ENCODE data around the gene GBP2. TPM values are rescaled to one million over a fixed set of nuclear protein-coding genes. Genes with fewer than 3 reads are reported as not detected.

Gene GBP2
- total RNA-seq, 1 experiment from 2014 or later, result 0.24 TPM

GRCh38 chr1:89089962-89090361 lies 36.0 kb downstream of the GBP2 start (continued):
- no peak for TF ChIP-seq GABPB1 (CRISPR knock-in tag; IDR thresholded peaks at IDR 0.05)
- TF ChIP-seq SMAD4 (CRISPR knock-in tag; IDR thresholded peaks at IDR 0.05), result no peak
- TF ChIP-seq ZNF532 (CRISPR knock-in tag; IDR thresholded peaks at IDR 0.05; ENCODE audit: borderline replicate concordance), result no peak
- no peak for TF ChIP-seq ZNF396 (CRISPR knock-in tag; IDR thresholded peaks at IDR 0.05; ENCODE audit: borderline replicate concordance)

GRCh38 chr1:89088572-89088971 lies 37.3 kb downstream of the GBP2 start:
- ChIA-PET CTCF (no interaction called here), POLR2A (no interaction called here)
- no peaks in the 10 kb centered on the region for H3K36me3 Mint-ChIP-seq
- no peak overlapping the region for H3K27ac Mint-ChIP-seq
- DNase-seq (ENCODE audit: low spot score), result no peak
- H3K4me1 Mint-ChIP-seq, result peaks cover 16% of the 10 kb centered on the region
- no peaks in the 10 kb centered on the region for H3K27me3 Mint-ChIP-seq (ENCODE audit: low read depth)
- H3K4me3 Mint-ChIP-seq, result no peak overlapping the region
- no peaks in the 10 kb centered on the region for H3K9me3 Mint-ChIP-seq
- no peak for ATAC-seq
- TF ChIP-seq ARID4B (CRISPR knock-in tag; IDR thresholded peaks at IDR 0.05; ENCODE audit: borderline replicate concordance) (no peak), RORB (CRISPR knock-in tag; IDR thresholded peaks at IDR 0.05) (no peak), FOXP1 (CRISPR knock-in tag; IDR thresholded peaks at IDR 0.05; ENCODE audit: borderline replicate concordance) (no peak), ZBTB21 (CRISPR knock-in tag; IDR thresholded peaks at IDR 0.05; ENCODE audit: borderline replicate concordance) (no peak), ZNF121 (CRISPR knock-in tag; IDR thresholded peaks at IDR 0.05) (no peak), IRF1 (CRISPR knock-in tag; IDR thresholded peaks at IDR 0.05) (no peak), E2F4 (CRISPR knock-in tag; IDR thresholded peaks at IDR 0.05; ENCODE audit: borderline replicate concordance, low read depth) (no peak), ZNF512 (CRISPR knock-in tag; IDR thresholded peaks at IDR 0.05; ENCODE audit: borderline replicate concordance) (no peak), TCF7 (CRISPR knock-in tag; IDR thresholded peaks at IDR 0.05; ENCODE audit: low read depth) (no peak), ZNF232 (CRISPR knock-in tag; IDR thresholded peaks at IDR 0.05) (no peak), ESRRA (CRISPR knock-in tag; IDR thresholded peaks at IDR 0.05; ENCODE audit: borderline replicate concordance) (no peak), SMAD3 (CRISPR knock-in tag; IDR thresholded peaks at IDR 0.05; ENCODE audit: borderline replicate concordance) (no peak), AR (CRISPR knock-in tag; IDR thresholded peaks at IDR 0.05) (no peak), ZNF396 (CRISPR knock-in tag; IDR thresholded peaks at IDR 0.05; ENCODE audit: borderline replicate concordance) (no peak), NFYB (CRISPR knock-in tag; conservative IDR thresholded peaks at IDR 0.05; ENCODE audit: low read depth) (no peak), IRF2 (CRISPR knock-in tag; IDR thresholded peaks at IDR 0.05; ENCODE audit: borderline replicate concordance, low read depth) (no peak)
